RCC 7860 (cell line): ENCODE measurements around the gene ADAMTS2.

Experiments
- DNase-seq: peaks from one replicate; pipeline ENCODE4 v3.0.0-alpha.2; 2015; ENCODE audit warnings: low spot score
- FAIRE-seq: peaks from 2 replicates; lab custom pipeline; 2012; peaks lifted over from hg19 to GRCh38; lab: Jason Lieb, UNC

ADAMTS2 gene

GRCh38 chr5:179132586-179133355 is 212.5 kb downstream of the ADAMTS2 start:
- DNase-seq (no peak), FAIRE-seq (no peak)

GRCh38 chr5:179131886-179132585 is 213.2 kb downstream of the ADAMTS2 start:
- DNase-seq (no peak), FAIRE-seq (no peak)

DNA sequence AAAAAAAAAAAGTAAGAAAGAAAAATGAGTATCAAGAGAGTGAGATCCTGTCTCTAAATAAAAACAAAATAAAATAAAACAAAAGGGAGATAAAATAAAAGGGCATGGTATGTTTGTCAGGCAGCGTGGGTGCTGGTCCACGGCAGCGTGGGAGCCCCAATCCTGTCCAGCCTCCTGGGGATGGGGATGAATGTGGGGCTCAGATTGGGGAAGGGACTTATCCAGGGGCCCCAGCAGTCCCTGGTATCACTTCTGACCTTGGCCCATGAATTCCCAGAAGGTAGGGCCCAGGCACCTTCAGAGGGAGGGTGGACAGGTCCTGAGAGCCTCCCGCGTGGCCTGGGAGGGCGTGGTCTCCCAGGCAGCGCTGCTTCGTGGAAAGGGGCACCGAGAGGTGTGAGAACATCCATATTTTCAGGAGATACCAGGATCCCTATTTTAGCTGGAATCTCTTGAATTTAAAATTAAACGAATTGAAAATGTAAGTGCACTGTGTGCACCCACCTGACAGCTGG is 213.9 kb downstream of the ADAMTS2 start:
- FAIRE-seq (no peak), DNase-seq (no peak)

DNA sequence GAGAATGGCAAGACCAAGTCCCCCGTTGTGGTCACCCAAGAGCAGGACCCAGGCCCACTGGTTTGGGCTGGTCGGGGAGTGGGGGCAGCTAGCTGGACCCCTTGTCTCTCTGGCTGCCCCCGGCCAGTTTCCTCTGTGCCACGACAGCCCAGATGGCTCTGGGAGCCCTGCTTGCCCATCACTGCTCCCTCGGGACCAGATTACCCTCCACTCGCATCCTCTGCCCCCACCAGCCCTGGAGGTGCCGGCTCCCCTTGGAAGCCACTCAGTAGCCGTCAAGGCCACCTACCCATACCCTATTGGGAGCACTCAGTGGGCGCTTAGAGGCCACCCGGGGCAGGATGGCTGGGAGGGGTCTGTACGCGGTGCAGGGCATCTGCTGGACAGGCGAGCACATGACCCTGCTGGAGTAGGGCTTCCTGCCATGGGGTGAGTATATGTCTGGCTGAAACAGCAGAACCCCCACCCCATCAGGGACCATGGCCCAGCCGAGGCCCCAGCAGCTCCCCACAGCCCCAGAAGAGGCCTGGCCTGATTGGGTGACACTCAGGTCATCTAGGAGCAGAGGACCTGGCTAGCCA is 215.1 kb downstream of the ADAMTS2 start:
- DNase-seq: no peak
- FAIRE-seq: no peak

DNA sequence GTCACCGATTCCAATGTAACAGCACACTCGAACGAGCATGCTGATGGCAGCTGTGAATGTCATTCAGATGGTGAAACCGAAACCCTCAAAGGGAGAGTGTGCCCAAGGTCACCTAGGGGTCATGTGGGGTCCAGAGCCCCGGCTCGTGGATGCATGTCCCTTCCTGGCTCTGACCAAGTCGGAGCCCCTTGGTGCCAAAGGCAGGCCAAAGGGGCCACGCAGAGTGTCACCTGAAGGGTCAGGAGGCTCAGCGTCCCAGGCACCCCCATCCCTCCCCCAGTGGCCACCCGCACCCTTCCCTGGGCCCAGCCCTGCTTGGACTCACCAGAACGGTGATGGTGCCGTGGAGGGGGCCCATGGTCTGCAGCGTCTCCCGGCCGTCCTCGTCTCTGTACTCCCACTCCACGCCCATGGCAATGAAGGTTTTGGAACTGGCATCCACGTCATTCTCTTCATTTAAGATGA is 215.6 kb downstream of the ADAMTS2 start:
- DNase-seq (no peak), FAIRE-seq (no peak)

DNA sequence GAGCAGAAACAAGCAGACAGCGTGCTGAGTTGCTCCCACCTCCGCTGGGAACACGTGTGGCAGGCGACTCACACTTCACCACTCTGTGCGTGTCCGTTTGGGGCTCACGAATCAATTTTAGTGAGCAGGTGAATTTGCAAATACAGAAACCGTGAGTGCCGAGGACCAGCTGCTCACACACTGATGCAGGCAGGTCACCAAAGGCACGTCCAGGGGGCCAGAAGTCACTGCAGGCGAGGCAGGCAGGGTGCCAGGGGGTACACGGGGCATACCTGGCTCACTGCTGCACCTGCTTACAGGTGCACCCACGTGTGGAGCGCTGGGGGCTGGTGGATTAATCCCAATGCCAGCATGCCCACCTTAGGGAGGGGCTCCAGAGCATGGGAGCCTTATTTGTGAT is 216.3 kb downstream of the ADAMTS2 start:
- FAIRE-seq (no peak), DNase-seq (no peak)

GRCh38 chr5:179128041-179128365 is 217.3 kb downstream of the ADAMTS2 start:
- FAIRE-seq (no peak), DNase-seq (no peak)

GRCh38 chr5:179127136-179128040 is 217.9 kb downstream of the ADAMTS2 start:
- no peak for FAIRE-seq
- no peak for DNase-seq

DNA sequence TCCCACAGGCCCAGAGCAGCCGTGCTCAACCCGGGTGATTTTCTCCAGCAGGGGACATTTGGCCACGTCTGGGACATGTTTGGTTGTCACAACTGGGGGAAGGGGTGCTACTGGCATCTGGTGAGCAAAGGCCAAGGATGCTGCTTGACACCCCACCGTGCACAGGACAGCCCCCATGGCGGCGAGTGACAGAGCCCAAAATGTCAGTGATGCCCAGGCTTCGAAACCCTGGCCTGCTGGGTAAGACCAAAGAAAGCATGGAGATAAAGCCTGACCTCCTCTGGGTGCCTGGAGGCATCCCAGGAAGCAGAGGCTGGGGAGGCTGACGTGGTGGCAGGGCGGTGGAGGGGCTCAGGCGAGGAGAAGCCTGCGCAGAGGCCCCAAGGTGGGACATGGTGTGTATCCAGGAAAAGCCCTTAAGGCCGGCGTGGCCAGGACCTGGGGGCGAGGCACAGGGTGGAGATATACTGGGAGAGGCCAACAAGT is 218.7 kb downstream of the ADAMTS2 start:
- no peak for FAIRE-seq
- DNase-seq: no peak

DNA sequence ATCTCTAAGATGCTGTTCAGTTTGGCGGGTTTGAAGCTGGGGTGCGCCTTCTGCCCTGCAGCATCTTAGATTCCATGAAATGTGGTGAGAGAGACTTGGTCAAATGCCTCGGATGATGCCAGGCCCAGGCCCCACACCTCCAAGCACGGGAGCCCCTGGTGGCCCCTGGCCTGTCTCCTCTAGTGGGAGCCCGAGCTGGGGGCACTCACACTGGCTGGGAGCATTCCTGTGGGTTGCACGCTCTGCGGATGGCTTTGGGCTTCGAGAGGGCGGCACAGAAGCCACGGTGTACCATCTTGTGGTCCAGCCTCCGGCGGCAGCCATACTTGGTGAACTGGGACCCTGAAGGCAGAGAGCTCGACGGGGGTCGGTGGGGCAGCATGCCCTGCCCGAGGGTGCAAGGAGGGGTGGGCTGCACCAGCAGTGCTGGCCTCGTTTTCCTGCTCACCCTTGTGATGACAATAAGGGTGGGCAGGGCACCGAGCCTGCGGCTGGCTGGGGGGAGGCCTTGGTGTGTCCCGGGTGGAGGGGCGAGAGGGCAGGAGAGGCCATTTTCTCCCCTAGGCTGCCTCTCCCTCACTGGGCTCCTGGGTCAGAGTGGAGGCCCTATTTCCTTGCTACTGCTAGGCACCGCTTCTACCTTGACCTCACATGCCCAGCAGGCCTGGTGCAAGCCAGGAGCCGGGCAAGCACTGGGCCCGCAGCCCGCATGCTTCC is 219.3 kb downstream of the ADAMTS2 start:
- no peak for DNase-seq
- no peak for FAIRE-seq

- FAIRE-seq: no peak
- DNase-seq: no peak
Measured at GRCh38 chr5:179124853-179125788, 220.1 kb downstream of the ADAMTS2 start.

DNA sequence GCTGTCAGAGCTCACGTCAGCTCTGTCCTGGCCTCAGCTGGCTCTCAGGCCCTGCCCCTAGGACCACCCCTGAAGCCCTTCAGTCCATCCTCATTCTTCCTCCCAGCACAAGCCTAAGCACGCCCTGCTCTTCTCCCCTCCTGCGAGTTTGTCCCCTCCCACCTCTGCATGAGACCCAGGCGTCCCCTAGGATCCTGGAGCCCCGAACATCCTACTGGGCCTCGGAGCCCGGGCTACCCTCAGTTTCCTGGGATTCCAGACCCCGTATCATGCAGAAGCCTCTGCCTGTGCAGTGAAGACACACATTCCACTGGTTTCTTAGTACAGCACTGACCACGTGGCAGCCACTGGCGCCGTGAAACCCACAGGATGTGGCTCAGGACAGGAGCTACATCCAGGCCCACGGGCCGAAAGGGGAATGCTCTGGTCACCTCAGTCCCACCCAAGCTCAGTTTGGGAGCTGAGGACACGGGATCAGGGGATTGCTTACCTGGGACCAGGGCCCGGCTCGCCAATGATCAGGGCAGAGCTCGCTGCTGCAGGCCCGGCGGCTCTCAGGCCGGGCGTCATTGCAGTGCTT is 220.9 kb downstream of the ADAMTS2 start:
- FAIRE-seq: no peak
- DNase-seq: no peak

DNA sequence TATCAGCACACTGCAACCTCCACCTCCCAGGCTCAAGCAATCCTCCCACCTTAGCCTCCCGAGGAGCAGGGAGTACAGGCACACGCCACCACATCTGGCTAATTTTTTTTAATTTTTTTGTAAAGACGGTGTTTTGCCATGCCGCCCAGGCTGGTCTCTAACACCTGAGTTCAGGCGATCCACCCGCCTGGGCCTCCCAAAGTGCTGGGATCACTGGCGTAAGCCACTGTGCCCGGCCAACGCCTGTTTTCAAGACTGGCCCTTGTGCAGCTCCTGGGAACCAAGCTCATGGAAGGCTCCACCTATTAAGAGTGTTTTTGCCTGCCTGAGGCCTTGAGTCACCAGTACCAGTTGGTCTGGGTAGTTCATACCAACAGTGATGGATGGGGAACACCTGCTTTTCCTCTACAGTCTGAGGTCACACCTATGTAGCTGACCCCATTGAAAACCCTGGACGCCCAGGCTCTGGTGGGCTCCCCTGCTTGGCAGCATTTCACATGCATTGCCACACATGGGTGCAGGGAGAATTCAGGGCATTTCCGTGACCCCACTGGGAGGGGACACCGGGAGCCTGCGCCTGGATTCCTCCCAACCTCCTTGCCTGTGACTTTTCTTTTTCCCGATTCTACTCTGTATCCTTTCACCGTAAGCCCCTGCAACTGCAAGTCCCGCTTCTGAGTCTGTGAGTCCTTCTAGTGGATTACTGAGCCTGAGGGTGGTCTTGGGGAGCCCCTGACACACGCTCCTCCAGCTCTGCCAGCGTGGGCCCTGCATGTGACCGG is 221.6 kb downstream of the ADAMTS2 start:
- FAIRE-seq (no peak), DNase-seq (no peak)

DNA sequence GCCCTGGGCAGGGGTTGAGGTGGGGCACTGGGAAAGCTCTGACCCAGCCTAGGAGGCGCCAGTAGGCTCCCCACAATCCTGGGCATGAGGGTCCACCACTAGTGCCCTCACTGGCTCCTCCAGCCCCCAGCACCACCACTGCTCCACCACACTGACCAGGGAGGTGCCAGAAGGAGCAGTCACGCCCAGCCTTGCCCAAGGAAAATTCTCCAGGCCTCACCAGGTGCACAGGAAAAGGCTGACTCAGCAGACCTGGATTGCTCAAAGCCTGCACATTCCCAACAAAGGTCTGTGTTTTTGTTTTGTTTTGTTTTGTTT is 222.2 kb downstream of the ADAMTS2 start:
- FAIRE-seq (no peak), DNase-seq (no peak)

- DNase-seq (no peak), FAIRE-seq (no peak)
Measured at GRCh38 chr5:179122411-179123108, 222.7 kb downstream of the ADAMTS2 start.

DNA sequence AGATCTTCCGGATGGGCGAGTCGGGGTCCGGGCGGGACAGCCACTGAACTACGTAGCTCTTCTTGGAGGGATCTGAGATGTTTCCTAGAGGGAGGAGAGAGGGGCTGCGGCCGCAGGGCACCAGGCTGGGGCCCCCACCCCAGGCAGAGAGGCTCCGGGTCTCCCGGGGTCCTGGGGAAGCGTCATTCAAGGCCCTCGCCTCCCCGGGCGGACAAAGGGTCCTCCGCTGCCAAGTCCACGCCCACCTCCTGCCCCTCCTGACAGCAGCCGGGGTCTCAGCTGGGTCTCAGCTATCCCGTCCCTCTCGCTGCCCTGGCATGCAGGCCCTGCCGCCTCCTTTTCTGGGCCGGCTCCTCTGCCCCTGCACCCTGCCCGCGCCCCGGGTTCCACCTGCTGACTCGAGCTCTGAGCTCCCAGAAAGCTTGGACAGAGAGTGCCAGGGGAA is 223.6 kb downstream of the ADAMTS2 start:
- no peak for FAIRE-seq
- DNase-seq: no peak

DNA sequence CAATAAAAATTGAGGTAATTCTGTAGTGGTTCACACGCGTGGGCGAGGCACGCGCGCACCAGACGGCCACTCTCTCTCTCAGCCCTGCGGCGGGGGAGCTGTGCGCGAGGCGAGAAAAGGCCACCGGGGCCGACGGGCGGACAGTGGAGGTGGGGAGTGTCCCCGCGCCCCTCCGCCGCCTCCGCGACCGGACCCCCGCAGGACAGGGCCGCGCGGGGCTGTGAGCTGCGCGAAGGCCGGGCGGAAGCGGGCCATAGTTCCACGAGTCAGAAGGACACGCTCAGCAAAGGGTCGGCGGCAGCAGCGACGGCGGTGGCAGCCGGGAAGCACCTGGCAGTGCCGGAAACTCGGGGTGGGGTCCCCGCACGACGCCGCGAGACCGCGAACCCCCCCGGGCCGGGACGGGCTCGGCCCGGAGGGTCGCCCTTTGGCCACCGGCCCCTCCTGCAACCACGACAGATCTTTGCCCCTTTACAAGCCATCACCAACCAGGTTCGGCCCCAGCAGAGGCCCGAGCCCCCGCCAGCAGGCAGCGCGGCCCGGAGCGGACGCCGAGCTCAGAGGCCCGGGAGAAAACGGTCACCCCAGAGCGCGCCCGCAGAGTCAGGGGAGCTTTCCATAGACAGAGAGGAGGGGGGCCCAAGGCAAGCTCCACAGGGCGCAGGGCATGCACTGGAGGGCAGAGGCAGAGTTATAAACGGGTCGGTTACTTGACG is 224.2 kb downstream of the ADAMTS2 start:
- FAIRE-seq (no peak), DNase-seq (no peak)
